ENCODE data around the gene DNAH8.

Gene DNAH8

DNA sequence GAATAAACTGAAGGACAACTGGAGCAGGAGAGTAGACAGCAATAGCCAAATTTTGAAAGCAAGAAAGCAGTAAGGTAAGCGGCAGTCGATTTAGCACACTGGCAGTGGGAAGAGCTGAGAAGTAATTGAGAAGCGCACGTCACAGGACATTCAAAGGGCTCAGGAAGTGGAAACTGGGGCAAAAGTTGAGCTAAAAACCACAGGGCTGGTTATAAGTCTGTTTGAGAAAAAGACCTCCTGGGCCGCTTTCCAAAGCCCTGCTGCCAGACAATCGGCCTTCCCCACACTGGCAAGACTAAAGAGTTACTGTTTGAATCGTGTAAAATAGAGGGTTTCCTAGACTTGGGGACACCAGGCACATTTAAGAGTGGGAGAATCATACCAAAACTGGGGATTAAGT, 161.4 kb downstream of the DNAH8 start:
- WGBS (ENCODE audit: extremely low coverage, insufficient coverage, insufficient read length), result no CpG with 5 or more reads among the region's 7 CpGs

DNA sequence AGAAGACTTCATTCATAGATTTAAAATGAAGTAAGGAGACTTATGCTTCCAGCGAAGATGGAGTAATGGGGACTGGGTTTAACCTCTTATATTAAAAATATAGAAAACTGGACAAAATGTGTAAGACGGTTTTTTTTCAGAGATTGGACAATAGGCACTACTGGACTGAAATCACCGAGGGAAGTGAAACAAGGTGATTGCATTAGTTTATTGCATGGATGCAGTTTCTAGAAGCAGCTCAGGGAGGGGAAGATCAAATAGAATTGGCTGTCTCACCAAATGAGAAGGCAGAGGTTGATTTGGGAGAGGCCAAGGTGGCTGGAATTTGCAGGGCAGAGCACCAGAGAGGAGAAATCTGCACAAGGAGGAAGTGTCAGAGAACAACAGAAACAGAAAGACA, 162.6 kb downstream of the DNAH8 start:
- Histone ChIP-seq H4K12ac (ENCODE audit: low read depth, low read length) (no peak overlapping the region), H3K27me3 (ENCODE audit: insufficient read depth, low read length) (no peaks in the 10 kb centered on the region), H3K4ac (ENCODE audit: low read depth, low read length) (no peak overlapping the region), H2BK12ac (ENCODE audit: low read length) (no peak overlapping the region), H2AK5ac (ENCODE audit: low read length) (no peak overlapping the region), H3K27ac (ENCODE audit: low read depth, low read length) (no peak overlapping the region), H3K4me1 (ENCODE audit: control insufficient read depth in 1 of 2, insufficient read depth in 2 of 2, low read length in 2 of 2) (peaks cover 0 to 2% of the 10 kb centered on the region in 2 experiments), H3K36me3 (ENCODE audit: control insufficient read depth in 1 of 2, insufficient read depth in 2 of 2, low read length in 2 of 2) (no peaks in the 10 kb centered on the region), H3K18ac (ENCODE audit: low read length) (no peak overlapping the region), H2BK120ac (ENCODE audit: insufficient read depth, low read length, poor library complexity) (no peak overlapping the region), H2AFZ (ENCODE audit: insufficient read depth, low read length, poor library complexity) (no peak overlapping the region), H3K9ac (ENCODE audit: low read length) (no peak overlapping the region), H2BK5ac (ENCODE audit: low read depth, low read length, poor library complexity) (no peak overlapping the region), H3K4me3 (ENCODE audit: low read depth, low read length) (no peak overlapping the region), H3K9me3 (ENCODE audit: insufficient read depth, low read depth, low read length) (no peaks in the 10 kb centered on the region), H3K79me1 (ENCODE audit: low read length) (no peaks in the 10 kb centered on the region), H4K91ac (ENCODE audit: low read depth, low read length) (no peak overlapping the region), H3K4me2 (ENCODE audit: low read length) (no peak overlapping the region), H3K79me2 (ENCODE audit: control insufficient read depth, insufficient read depth, low read length, poor library complexity) (no peaks in the 10 kb centered on the region), H3K14ac (ENCODE audit: low read length) (no peak overlapping the region), H4K8ac (ENCODE audit: low read depth, low read length) (no peak overlapping the region), H3K23ac (ENCODE audit: low read length) (no peak overlapping the region)
- DNase-seq, result no peak
- no CpG with 5 or more reads among the region's 3 CpGs for WGBS (ENCODE audit: extremely low coverage, insufficient coverage, insufficient read length)

More for the DNA sequence above, 161.4 kb downstream of the DNAH8 start:
- Histone ChIP-seq H3K18ac (ENCODE audit: low read length) (no peak overlapping the region), H4K91ac (ENCODE audit: low read depth, low read length) (no peak overlapping the region), H2BK12ac (ENCODE audit: low read length) (no peak overlapping the region), H2BK5ac (ENCODE audit: low read depth, low read length, poor library complexity) (no peak overlapping the region), H2AFZ (ENCODE audit: insufficient read depth, low read length, poor library complexity) (no peak overlapping the region), H3K14ac (ENCODE audit: low read length) (no peak overlapping the region), H3K79me2 (ENCODE audit: control insufficient read depth, insufficient read depth, low read length, poor library complexity) (no peaks in the 10 kb centered on the region), H4K12ac (ENCODE audit: low read depth, low read length) (no peak overlapping the region), H3K27me3 (ENCODE audit: insufficient read depth, low read length) (no peaks in the 10 kb centered on the region), H3K4ac (ENCODE audit: low read depth, low read length) (no peak overlapping the region), H3K4me3 (ENCODE audit: low read depth, low read length) (no peak overlapping the region), H3K27ac (ENCODE audit: low read depth, low read length) (no peak overlapping the region), H3K23ac (ENCODE audit: low read length) (no peak overlapping the region), H3K9ac (ENCODE audit: low read length) (no peak overlapping the region), H3K9me3 (ENCODE audit: insufficient read depth, low read depth, low read length) (no peaks in the 10 kb centered on the region), H3K79me1 (ENCODE audit: low read length) (no peaks in the 10 kb centered on the region), H3K36me3 (ENCODE audit: control insufficient read depth in 1 of 2, insufficient read depth in 2 of 2, low read length in 2 of 2) (no peaks in the 10 kb centered on the region), H3K4me2 (ENCODE audit: low read length) (no peak overlapping the region), H4K8ac (ENCODE audit: low read depth, low read length) (no peak overlapping the region), H2BK120ac (ENCODE audit: insufficient read depth, low read length, poor library complexity) (no peak overlapping the region), H3K4me1 (ENCODE audit: control insufficient read depth in 1 of 2, insufficient read depth in 2 of 2, low read length in 2 of 2) (peaks cover 0 to 2% of the 10 kb centered on the region in 2 experiments), H2AK5ac (ENCODE audit: low read length) (no peak overlapping the region)
- no peak for DNase-seq

- WGBS (ENCODE audit: extremely low coverage, insufficient coverage, insufficient read length), result no CpG with 5 or more reads among the region's 2 CpGs
- H3K18ac ChIP-seq (ENCODE audit: low read length), result no peak overlapping the region
- H3K4me1 ChIP-seq (ENCODE audit: control insufficient read depth in 1 of 2, insufficient read depth in 2 of 2, low read length in 2 of 2), result no peaks in the 10 kb centered on the region
- no peak overlapping the region for H3K4ac ChIP-seq (ENCODE audit: low read depth, low read length)
- no peak overlapping the region for H3K9ac ChIP-seq (ENCODE audit: low read length)
- H4K12ac ChIP-seq (ENCODE audit: low read depth, low read length), result no peak overlapping the region
- no peak overlapping the region for H4K8ac ChIP-seq (ENCODE audit: low read depth, low read length)
- H2BK120ac ChIP-seq (ENCODE audit: insufficient read depth, low read length, poor library complexity), result no peak overlapping the region
- no peak overlapping the region for H2AFZ ChIP-seq (ENCODE audit: insufficient read depth, low read length, poor library complexity)
- H2BK5ac ChIP-seq (ENCODE audit: low read depth, low read length, poor library complexity), result no peak overlapping the region
- no peak overlapping the region for H3K4me2 ChIP-seq (ENCODE audit: low read length)
- H3K14ac ChIP-seq (ENCODE audit: low read length), result no peak overlapping the region
- DNase-seq, result no peak
- H3K79me2 ChIP-seq (ENCODE audit: control insufficient read depth, insufficient read depth, low read length, poor library complexity), result no peaks in the 10 kb centered on the region
- no peaks in the 10 kb centered on the region for H3K79me1 ChIP-seq (ENCODE audit: low read length)
- H3K9me3 ChIP-seq (ENCODE audit: insufficient read depth, low read depth, low read length), result no peaks in the 10 kb centered on the region
- no peak overlapping the region for H2BK12ac ChIP-seq (ENCODE audit: low read length)
- no peak overlapping the region for H3K23ac ChIP-seq (ENCODE audit: low read length)
- H3K36me3 ChIP-seq (ENCODE audit: control insufficient read depth in 1 of 2, insufficient read depth in 2 of 2, low read length in 2 of 2), result no peaks in the 10 kb centered on the region
- no peak overlapping the region for H2AK5ac ChIP-seq (ENCODE audit: low read length)
- no peak overlapping the region for H3K27ac ChIP-seq (ENCODE audit: low read depth, low read length)
- no peak overlapping the region for H3K4me3 ChIP-seq (ENCODE audit: low read depth, low read length)
- H4K91ac ChIP-seq (ENCODE audit: low read depth, low read length), result no peak overlapping the region
- no peaks in the 10 kb centered on the region for H3K27me3 ChIP-seq (ENCODE audit: insufficient read depth, low read length)
These were observed 167.0 kb downstream of the DNAH8 start for GRCh38 chr6:38882157-38882556.

DNA sequence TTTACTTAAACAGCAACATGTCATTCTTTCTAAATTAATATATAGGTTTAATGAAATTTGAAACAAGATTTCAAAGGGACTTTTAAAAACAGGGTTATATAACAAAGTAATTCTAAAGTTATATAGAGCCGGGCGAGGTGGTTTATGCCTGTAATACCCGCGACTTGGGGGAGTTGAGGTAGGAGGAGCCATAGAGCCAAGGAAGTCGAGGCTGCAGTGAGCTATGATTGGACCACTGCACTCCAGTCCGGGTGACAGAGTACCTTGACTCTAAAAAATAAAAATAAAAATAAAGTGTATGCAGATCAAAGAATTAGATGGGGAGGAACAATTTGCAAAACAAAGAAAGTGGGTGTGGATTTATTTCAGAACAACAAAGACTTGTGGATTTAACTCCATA, 182.4 kb downstream of the DNAH8 start:
- Histone ChIP-seq H3K27me3 (ENCODE audit: insufficient read depth, low read length) (no peaks in the 10 kb centered on the region), H3K9ac (ENCODE audit: low read length) (no peak overlapping the region), H4K8ac (ENCODE audit: low read depth, low read length) (no peak overlapping the region), H3K4me1 (ENCODE audit: control insufficient read depth in 1 of 2, insufficient read depth in 2 of 2, low read length in 2 of 2) (no peaks in the 10 kb centered on the region), H3K4me3 (ENCODE audit: low read depth, low read length) (no peak overlapping the region), H2AFZ (ENCODE audit: insufficient read depth, low read length, poor library complexity) (no peak overlapping the region), H3K4ac (ENCODE audit: low read depth, low read length) (no peak overlapping the region), H2BK120ac (ENCODE audit: insufficient read depth, low read length, poor library complexity) (no peak overlapping the region), H2AK5ac (ENCODE audit: low read length) (no peak overlapping the region), H3K18ac (ENCODE audit: low read length) (no peak overlapping the region), H3K14ac (ENCODE audit: low read length) (no peak overlapping the region), H3K4me2 (ENCODE audit: low read length) (no peak overlapping the region), H2BK5ac (ENCODE audit: low read depth, low read length, poor library complexity) (no peak overlapping the region), H3K79me1 (ENCODE audit: low read length) (no peaks in the 10 kb centered on the region), H4K91ac (ENCODE audit: low read depth, low read length) (no peak overlapping the region), H2BK12ac (ENCODE audit: low read length) (no peak overlapping the region), H3K9me3 (ENCODE audit: insufficient read depth, low read depth, low read length) (no peaks in the 10 kb centered on the region), H4K12ac (ENCODE audit: low read depth, low read length) (no peak overlapping the region), H3K36me3 (ENCODE audit: control insufficient read depth in 1 of 2, insufficient read depth in 2 of 2, low read length in 2 of 2) (no peaks in the 10 kb centered on the region), H3K23ac (ENCODE audit: low read length) (no peak overlapping the region), H3K27ac (ENCODE audit: low read depth, low read length) (no peak overlapping the region), H3K79me2 (ENCODE audit: control insufficient read depth, insufficient read depth, low read length, poor library complexity) (no peaks in the 10 kb centered on the region)
- no CpG with 5 or more reads among the region's 6 CpGs for WGBS (ENCODE audit: extremely low coverage, insufficient coverage, insufficient read length)
- DNase-seq, result no peak

Data from trophoblast cell (in vitro differentiated cells and primary cell).